ENCODE results near the gene PPP1R13L. TPM values are rescaled to one million over a fixed set of nuclear protein-coding genes. Genes with fewer than 3 reads are reported as not detected.
A peak's percentile ranks its signal among the peaks of the same experiment; 100 is the strongest.

Gene PPP1R13L
- total and polyA plus RNA-seq, 12 donors, result 85.2 to 265 (median 166) TPM

GRCh38 chr19:45405435-45406225, 761 bp upstream of the PPP1R13L start:
- no peaks in the 10 kb centered on the region for H3K9me3 ChIP-seq
- peak overlapping the region; percentile 55 to 99 (median 72) for H3K4me3 ChIP-seq
- DNase-seq (peak; percentile 87 to 94), ATAC-seq (peak; percentile 55 to 85 (median 77))
- H3K27ac ChIP-seq, result peak overlapping the region; percentile 86 to 97 (median 94)
- H3K27me3 ChIP-seq, result peaks cover 0 to 32% (median 0%) of the 10 kb centered on the region in 7 donors
- 0% methylated on average over 48 of the region's 48 CpGs for WGBS, 2 donors
- H3K36me3 ChIP-seq, result peaks cover 0 to 13% (median 0%) of the 10 kb centered on the region in 9 donors
- no peak for TF ChIP-seq CTCF (IDR thresholded peaks at IDR 0.05)
- intact Hi-C loops (cut with DNase I), result loop anchor here in 2 of 10 donors (1.0 to 2.0 kb wide), 2 partner anchors 17 to 18 kb away; partner anchors contain the start of gene ERCC1 (in 2 of the 2)
- H3K4me1 ChIP-seq, result peaks cover 7 to 54% (median 44%) of the 10 kb centered on the region in 9 donors

GRCh38 chr19:45403781-45404556, 900 bp downstream of the PPP1R13L start:
- Histone ChIP-seq H3K27ac (peak overlapping the region; percentile 86 to 97 (median 94)), H3K4me1 (peaks cover 7 to 65% (median 51%) of the 10 kb centered on the region in 9 donors), H3K4me3 (peak overlapping the region; percentile 55 to 99 (median 72)), H3K27me3 (peaks cover 0 to 32% (median 0%) of the 10 kb centered on the region in 7 donors), H3K36me3 (peaks cover 0 to 9% (median 0%) of the 10 kb centered on the region in 9 donors), H3K9me3 (no peaks in the 10 kb centered on the region)
- WGBS, 2 donors, result 21 to 26% methylated on average over 25 of the region's 25 CpGs
- peak in 8 of 9 donors; percentile 14 to 63 (median 51) for TF ChIP-seq CTCF (IDR thresholded peaks at IDR 0.05)
- DNase-seq (peak; percentile 68 to 70), ATAC-seq (peak in 7 of 8 donors; percentile 5 to 45 (median 35))
- intact Hi-C loops (cut with DNase I), result no loop called here

GRCh38 chr19:45403272-45403671, 1.6 kb downstream of the PPP1R13L start:
- intact Hi-C loops (cut with DNase I), result no loop called here
- H3K4me1 ChIP-seq, result peaks cover 10 to 72% (median 57%) of the 10 kb centered on the region in 9 donors
- no peak for ATAC-seq
- peak overlapping the region in 9 of 10 donors; percentile 21 to 99 (median 67) for H3K4me3 ChIP-seq
- peaks cover 0 to 32% (median 0%) of the 10 kb centered on the region in 7 donors for H3K27me3 ChIP-seq
- no peak for DNase-seq
- H3K27ac ChIP-seq, result peak overlapping the region; percentile 86 to 97 (median 94)
- peaks cover 0 to 2% (median 0%) of the 10 kb centered on the region in 9 donors for H3K36me3 ChIP-seq
- no peak for TF ChIP-seq CTCF (IDR thresholded peaks at IDR 0.05)
- WGBS, 2 donors, result 41 to 57% methylated on average over 4 of the region's 4 CpGs
- no peaks in the 10 kb centered on the region for H3K9me3 ChIP-seq

All from heart right ventricle (tissue), 16 donors.